H1 (cell line): ENCODE measurements around the gene KLHDC8A. TPM values are rescaled to one million over a fixed set of nuclear protein-coding genes. Genes with fewer than 3 reads are reported as not detected.

Experiments
- CTCF ChIA-PET: fragments of 300-600 bp; sonication (Branson Sonifier 250); formaldehyde crosslinking; loops from one replicate; lab custom pipeline; 2021; ENCODE audit not compliant: partially characterized antibody; lab: Charles Lee
- POLR2A ChIA-PET: fragments of 300-600 bp; sonication (Branson Sonifier 250); formaldehyde crosslinking; loops from one replicate; lab custom pipeline; 2021; ENCODE audit warnings: inconsistent platforms; ENCODE audit not compliant: partially characterized antibody; lab: Charles Lee
- DNase-seq, 2 experiments: peaks; one replicate each; pipeline versions ENCODE4 v3.0.0 to v3.0.0-alpha.2; 2010 to 2022; ENCODE audit warnings: low spot score in 2 of 2, low read depth in 1 of 2, mixed read lengths in 1 of 2
- FAIRE-seq: peaks from 2 replicates; lab custom pipeline; 2011; peaks lifted over from hg19 to GRCh38; lab: Jason Lieb, UNC
- H2AFZ ChIP-seq: 2 replicates; pipeline ENCODE4 v1.8.1; 2012; ENCODE audit warnings: low read length, inconsistent platforms
- H2AK5ac ChIP-seq: 2 replicates; pipeline ENCODE4 v1.6.1; 2013; ENCODE audit warnings: low read depth, low read length
- H2BK120ac ChIP-seq: replicated peaks from 2 replicates; pipeline ENCODE3; 2013; ENCODE audit warnings: low read depth, low read length, inconsistent platforms
- H2BK12ac ChIP-seq: 2 replicates; pipeline ENCODE4 v1.6.1; 2013; ENCODE audit warnings: low read depth, low read length
- H2BK15ac ChIP-seq: 2 replicates; pipeline ENCODE4 v1.6.1; 2013; ENCODE audit warnings: low read length
- H2BK20ac ChIP-seq: 2 replicates; pipeline ENCODE4 v1.6.1; 2013; ENCODE audit warnings: low read length
- H2BK5ac ChIP-seq: 2 replicates; pipeline ENCODE4 v1.6.1; 2013; ENCODE audit warnings: low read depth, low read length
- H3K14ac ChIP-seq: 2 replicates; pipeline ENCODE4 v1.6.1; 2013; ENCODE audit warnings: inconsistent platforms; ENCODE audit not compliant: insufficient read length
- H3K18ac ChIP-seq: 2 replicates; pipeline ENCODE4 v1.6.1; 2013; ENCODE audit warnings: low read length; ENCODE audit errors: extremely low read depth
- H3K23ac ChIP-seq: 2 replicates; pipeline ENCODE4 v1.6.1; 2013; ENCODE audit warnings: inconsistent platforms; ENCODE audit not compliant: insufficient read length
- H3K23me2 ChIP-seq: 2 replicates; pipeline ENCODE4 v1.6.1; 2013; ENCODE audit warnings: low read depth, low read length
- H3K27ac ChIP-seq: 2 replicates; pipeline ENCODE4 v1.6.1; 2011; ENCODE audit warnings: low read depth, low read length, inconsistent platforms
- H3K27me3 ChIP-seq, 4 experiments: replicated peaks in 1 of 4; 1 replicate in 1 of 4; 2 replicates in 3 of 4; pipeline versions ENCODE4 v1.6.1 to v1.8.1; 2011 to 2013; ENCODE audit warnings: low read length in 3 of 4, mild to moderate bottlenecking in 3 of 4, inconsistent platforms in 2 of 4, mixed read lengths in 2 of 4, moderate library complexity in 1 of 4; ENCODE audit not compliant: control insufficient read depth in 3 of 4, insufficient read depth in 3 of 4; ENCODE audit errors: extremely low read depth in 1 of 4
- H3K36me3 ChIP-seq, 4 experiments: 2 replicates each; pipeline versions ENCODE4 v1.6.1 to v1.8.1; 2011 to 2013; ENCODE audit warnings: mild to moderate bottlenecking in 4 of 4, low read length in 3 of 4, moderate library complexity in 2 of 4, control low read depth in 1 of 4, inconsistent platforms in 1 of 4; ENCODE audit not compliant: insufficient read depth in 4 of 4, control insufficient read depth in 2 of 4
- H3K4ac ChIP-seq: replicated peaks from 2 replicates; pipeline ENCODE3; 2013; ENCODE audit warnings: low read length, low read depth, mixed read lengths, inconsistent platforms; ENCODE audit not compliant: insufficient read length
- H3K4me1 ChIP-seq, 4 experiments: replicated peaks in 1 of 4; 1 replicate in 1 of 4; 2 replicates in 3 of 4; pipeline versions ENCODE4 v1.6.1 to v1.8.1; 2011 to 2013; ENCODE audit warnings: low read length in 3 of 4, inconsistent platforms in 2 of 4, mixed read lengths in 1 of 4; ENCODE audit not compliant: insufficient read depth in 4 of 4, control insufficient read depth in 3 of 4
- H3K4me2 ChIP-seq, 2 experiments: 2 replicates each; pipeline versions ENCODE4 v1.6.1 to v1.8.1; 2011 to 2013; ENCODE audit warnings: low read depth in 2 of 2, low read length in 2 of 2, control low read depth in 1 of 2, inconsistent platforms in 1 of 2, mild to moderate bottlenecking in 1 of 2; ENCODE audit not compliant: insufficient read depth in 1 of 2
- H3K4me3 ChIP-seq, 4 experiments: fragments of 200-600, 300-600 bp in 1 of 4; sonication (generic), shearing (Covaris generic), sonication (Bioruptor Twin) in 1 of 4; 2 replicates each; pipeline versions ENCODE4 v1.5.1 to v1.8.1; 2011 to 2016; ENCODE audit warnings: low read length in 4 of 4, low read depth in 3 of 4, control low read depth in 2 of 4, inconsistent platforms in 2 of 4, mild to moderate bottlenecking in 2 of 4, mixed read lengths in 1 of 4, moderate library complexity in 1 of 4; ENCODE audit not compliant: insufficient read depth in 2 of 4; ENCODE audit errors: extremely low read depth in 1 of 4
- H3K56ac ChIP-seq: replicated peaks from 2 replicates; pipeline ENCODE3; 2013; ENCODE audit warnings: low read depth, mild to moderate bottlenecking, mixed read lengths, low read length, inconsistent platforms; ENCODE audit not compliant: insufficient read length
- H3K79me1 ChIP-seq: 2 replicates; pipeline ENCODE4 v1.6.1; 2013; ENCODE audit warnings: low read depth, low read length, control low read depth
- H3K79me2 ChIP-seq, 2 experiments: 2 replicates each; pipeline versions ENCODE4 v1.6.1 to v1.8.1; 2012 to 2013; ENCODE audit warnings: low read length in 2 of 2, mild to moderate bottlenecking in 2 of 2, inconsistent platforms in 1 of 2; ENCODE audit not compliant: insufficient read depth in 2 of 2, control insufficient read depth in 1 of 2
- H3K9ac ChIP-seq, 4 experiments: replicated peaks in 1 of 4; 1 replicate in 1 of 4; 2 replicates in 3 of 4; pipeline versions ENCODE4 v1.6.1 to v1.8.1; 2011 to 2013; ENCODE audit warnings: low read depth in 3 of 4, low read length in 3 of 4, control low read depth in 2 of 4, mild to moderate bottlenecking in 2 of 4, moderate library complexity in 2 of 4, inconsistent platforms in 1 of 4; ENCODE audit errors: extremely low read depth in 1 of 4
- H3K9me3 ChIP-seq, 2 experiments: 2 replicates each; pipeline versions ENCODE4 v1.6.1 to v1.8.1; 2012 to 2013; ENCODE audit warnings: mild to moderate bottlenecking in 2 of 2, moderate library complexity in 2 of 2, control low read depth in 1 of 2, inconsistent platforms in 1 of 2, low read depth in 1 of 2, low read length in 1 of 2, mixed read lengths in 1 of 2; ENCODE audit not compliant: insufficient read depth in 2 of 2
- H4K20me1 ChIP-seq, 2 experiments: replicated peaks in 1 of 2; 2 replicates each; pipeline versions ENCODE3 to v1.8.1; 2011 to 2013; ENCODE audit warnings: inconsistent platforms in 2 of 2, low read length in 2 of 2, mild to moderate bottlenecking in 1 of 2; ENCODE audit not compliant: insufficient read depth in 2 of 2, control insufficient read depth in 1 of 2
- H4K5ac ChIP-seq: 2 replicates; pipeline ENCODE4 v1.6.1; 2013; ENCODE audit warnings: low read length, low read depth, mixed read lengths, inconsistent platforms; ENCODE audit not compliant: insufficient read length
- H4K8ac ChIP-seq: 2 replicates; pipeline ENCODE4 v1.8.0; 2013; ENCODE audit warnings: mild to moderate bottlenecking, moderate library complexity, low read length, inconsistent platforms; ENCODE audit not compliant: insufficient read depth; ENCODE audit errors: extremely low read depth
- H4K91ac ChIP-seq: replicated peaks from 2 replicates; pipeline ENCODE3; 2013; ENCODE audit warnings: low read length, mixed read lengths, inconsistent platforms; ENCODE audit not compliant: insufficient read length
- CBX5 ChIP-seq: fragments of 300-800, 300-1000 bp; sonication (generic); IDR thresholded peaks from 2 replicates; pipeline ENCODE4 v1.7.1; 2016; ENCODE audit warnings: antibody characterized with exemption, low read length, low read depth
- CTBP2 ChIP-seq: IDR thresholded peaks from 2 replicates; pipeline ENCODE4 v1.7.0; 2011; ENCODE audit warnings: borderline replicate concordance, mild to moderate bottlenecking, moderate library complexity, mixed read lengths, low read length; ENCODE audit not compliant: insufficient read depth, insufficient read length
- EZH2 ChIP-seq: fragments of 200-600 bp; sonication (generic); IDR thresholded peaks from 2 replicates; pipeline ENCODE4 v1.7.1; 2012; ENCODE audit warnings: low read depth, mild to moderate bottlenecking, moderate library complexity, low read length, inconsistent platforms; ENCODE audit not compliant: severe bottlenecking
- JUND ChIP-seq: IDR thresholded peaks from 2 replicates; pipeline ENCODE4 v1.6.1; 2011; ENCODE audit warnings: mild to moderate bottlenecking, improper control_type of control experiment, low read length
- PHF8 ChIP-seq: fragments of 200-600 bp; sonication (generic); conservative IDR thresholded peaks from 2 replicates; pipeline ENCODE4 v1.7.1; 2012; ENCODE audit warnings: low read depth, mild to moderate bottlenecking, inconsistent platforms, low read length, moderate library complexity
- POLR2A ChIP-seq, 2 experiments: IDR thresholded peaks; 1 replicate in 1 of 2; 2 replicates in 1 of 2; pipeline ENCODE4 v1.6.1; 2011; ENCODE audit warnings: low read depth in 2 of 2, low read length in 2 of 2, mild to moderate bottlenecking in 2 of 2; ENCODE audit errors: control extremely low read depth in 1 of 2
- SAP30 ChIP-seq: fragments of 300-600 bp; sonication (generic); IDR thresholded peaks from 2 replicates; pipeline ENCODE4 v1.7.1; 2012; ENCODE audit warnings: low read length, moderate library complexity, mild to moderate bottlenecking, inconsistent platforms; ENCODE audit not compliant: insufficient read depth, insufficient replicate concordance
- SIX5 ChIP-seq: IDR thresholded peaks from 2 replicates; pipeline ENCODE4 v1.6.1; 2011; ENCODE audit warnings: mild to moderate bottlenecking, low read depth, low read length
- SP1 ChIP-seq: IDR thresholded peaks from 2 replicates; pipeline ENCODE4 v1.6.1; 2011; ENCODE audit warnings: low read depth, low read length
- SP2 ChIP-seq: IDR thresholded peaks from 2 replicates; pipeline ENCODE4 v1.6.1; 2012; ENCODE audit warnings: mild to moderate bottlenecking, low read length, inconsistent platforms
- SRF ChIP-seq: IDR thresholded peaks from 2 replicates; pipeline ENCODE4 v1.6.1; 2011; ENCODE audit warnings: mild to moderate bottlenecking, low read depth, low read length, moderate library complexity
- WGBS, 2 experiments: shearing (Covaris generic) in 1 of 2; methylation state at CpG; one replicate each; pipeline versions ENCODE4 v1.1.6 to v1.1.7; 2013 to 2015; ENCODE audit warnings: low lambda C conversion rate in 2 of 2, mixed read lengths in 2 of 2, inconsistent platforms in 1 of 2, low coverage in 1 of 2, missing lambda C conversion rate in 1 of 2; ENCODE audit not compliant: insufficient replicate concordance in 2 of 2, insufficient coverage in 1 of 2, insufficient read length in 1 of 2; ENCODE audit errors: extremely low coverage in 1 of 2, missing lambda C conversion rate in 1 of 2; 5-methylcytosine and 5-hydroxymethylcytosine counted together
- polyA plus RNA-seq, 7 experiments: library from polyadenylated mRNA; depleted of rRNA in 3 of 7; stranded (reverse) in 5 of 7; unstranded in 2 of 7; fragments of >200 nt in 5 of 7; fragments of 200-250 nt in 2 of 7; gene quantifications; 1 replicate in 5 of 7; 2 replicates in 1 of 7; 4 replicates in 1 of 7; pipeline versions ENCODE4 v1.2.1 to v1.2.3, GENCODE V29; 2011 to 2013; ENCODE audit warnings: missing spikeins in 2 of 7, mixed read lengths in 2 of 7
- total RNA-seq: library from RNA; stranded (reverse); fragmentation: NEBNext Ultra II Directional; extraction: Animal tissue kit (Norgen Biotek cat#: 25700); gene quantifications from 2 replicates; pipeline ENCODE4 v1.2.1, GENCODE V29; 2021

The KLHDC8A gene
- total and polyA plus RNA-seq, 2 of the 8 experiments (the other 6 are each of a cell fraction or from before 2014, with no cell fraction given), result 1.9 to 3.4 TPM

GRCh38 chr1:205350691-205351141 lies 6.0 kb downstream of the KLHDC8A start:
- CTCF ChIA-PET, result interaction anchor here (0.6 to 67.1 kb wide), 22 partner anchors 14 to 209 kb away, joined by 3 to 2424 read pairs (median 4); partner anchors contain the start of gene BLACAT1
- Histone ChIP-seq H2BK20ac (peak overlapping the region; percentile 99), H2BK12ac (peak overlapping the region; percentile 86; the same call in 1 of the 2 replicates), H3K4me2 (peak overlapping the region; percentile 47 to 66; a peak in 3 of 4 replicates), H2BK5ac (peak overlapping the region; percentile 98), H3K79me2 (no peaks in the 10 kb centered on the region), H2BK120ac (peak overlapping the region; percentile 58), H3K56ac (no peak overlapping the region), H4K8ac (no peak overlapping the region), H4K91ac (peak overlapping the region; percentile 98), H3K9me3 (no peaks in the 10 kb centered on the region)
- FAIRE-seq, result peak; percentile 36
- TF ChIP-seq CTBP2, result no peak
- no peak for TF ChIP-seq SP1
- no peak for TF ChIP-seq PHF8
- TF ChIP-seq SP2, result no peak
- TF ChIP-seq CBX5, result no peak
- no peak for TF ChIP-seq JUND
- peak in 1 of 2 experiments; percentile 38; a peak in 1 of 3 replicates for TF ChIP-seq POLR2A (IDR thresholded peaks at IDR 0.05; ENCODE audit: control extremely low read depth in 1 of 2, low read depth in 2 of 2, low read length in 2 of 2)
- no peak for TF ChIP-seq SAP30
- peak; percentile 87 for TF ChIP-seq SRF
- no peak for TF ChIP-seq SIX5
- no peak for TF ChIP-seq EZH2
- TF ChIP-seq, all 59 proteins: peak for 2
- Histone ChIP-seq H3K14ac (no peak overlapping the region), H3K79me1 (no peaks in the 10 kb centered on the region), H3K4me3 (peak overlapping the region in 1 of 4 experiments; percentile 17; a peak in 1 of 8 replicates), H3K18ac (peak overlapping the region; percentile 99), H2AFZ (no peak overlapping the region), H4K20me1 (no peaks in the 10 kb centered on the region), H3K36me3 (no peaks in the 10 kb centered on the region), H3K23ac (no peak overlapping the region), H2AK5ac (0 out of 2 replicates have a peak overlapping the region, but pooled peaks have one; percentile 61), H3K27ac (no peak overlapping the region; the same call in 1 of the 2 replicates), H3K23me2 (no peaks in the 10 kb centered on the region), H3K27me3 (no peaks in the 10 kb centered on the region; a peak in 1 of 7 replicates), H3K4ac (peak overlapping the region; percentile 82), H4K5ac (peak overlapping the region; percentile 74), H3K4me1 (peaks cover 21 to 41% (median 27%) of the 10 kb centered on the region in 4 experiments), H2BK15ac (peak overlapping the region; percentile 100), H3K9ac (0 out of 7 replicates have a peak overlapping the region, but pooled peaks of 1 of the 4 experiments have one; percentile 28)
- 32% methylated on average over 8 of the region's 8 CpGs; no CpG with 5 or more reads in 1 of the 2 experiments for WGBS, 2 experiments
- DNase-seq, result no peak
- POLR2A ChIA-PET, result interaction anchor here (0.7 to 1.8 kb wide), 9 partner anchors 18 to 174 kb away, joined by 3 to 6 read pairs (median 3); partner anchors contain the start of gene NUAK2
